Fibroblast of lung (primary cell): Measurements from ENCODE around the gene BLTP3B. TPM values are rescaled to one million over a fixed set of nuclear protein-coding genes. Genes with fewer than 3 reads are reported as not detected.
"Not testable (repeated sequence)": the region's sequence is repeated elsewhere in the genome, so short reads cannot be mapped to it uniquely, and the experiment has no call there.

Experiments used
- DNase-seq, 2 donors: peaks; one replicate each; pipeline versions ENCODE4 v3.0.0 to v3.0.0-alpha.2; 2010; ENCODE audit warnings: low read depth in 2 of 2
- H2AFZ ChIP-seq: 2 replicates; pipeline ENCODE4 v1.5.1; 2012; ENCODE audit warnings: low read length, control low read depth, inconsistent platforms
- H3K27ac ChIP-seq: 2 replicates; pipeline ENCODE4 v1.5.1; 2011; ENCODE audit warnings: low read length, control low read depth; ENCODE audit not compliant: insufficient read depth
- H3K27me3 ChIP-seq: 2 replicates; pipeline ENCODE4 v1.5.1; 2011; ENCODE audit warnings: mild to moderate bottlenecking, low read length; ENCODE audit not compliant: control insufficient read depth, insufficient read depth
- H3K36me3 ChIP-seq: 2 replicates; pipeline ENCODE4 v1.5.1; 2011; ENCODE audit warnings: low read length; ENCODE audit not compliant: control insufficient read depth, insufficient read depth
- H3K4me1 ChIP-seq: 2 replicates; pipeline ENCODE4 v1.5.1; 2011; ENCODE audit warnings: low read length; ENCODE audit not compliant: control insufficient read depth, insufficient read depth; ENCODE audit errors: extremely low read depth
- H3K4me2 ChIP-seq: 2 replicates; pipeline ENCODE4 v1.5.1; 2011; ENCODE audit warnings: low read length, control low read depth; ENCODE audit not compliant: insufficient read depth; ENCODE audit errors: extremely low read depth
- H3K4me3 ChIP-seq, 4 experiments: fragments of 200-600 bp in 1 of 4; sonication (generic) in 1 of 4; replicated peaks in 1 of 4; 2 replicates each; pipeline ENCODE4 v1.5.1; 2011 to 2016; ENCODE audit warnings: low read length in 4 of 4, low read depth in 3 of 4, mild to moderate bottlenecking in 3 of 4, control low read depth in 2 of 4, inconsistent platforms in 1 of 4, mixed read lengths in 1 of 4; ENCODE audit not compliant: insufficient read depth in 1 of 4; ENCODE audit errors: control extremely low read depth in 1 of 4
- H3K79me2 ChIP-seq: 2 replicates; pipeline ENCODE4 v1.5.1; 2012; ENCODE audit warnings: mild to moderate bottlenecking, low read length, inconsistent platforms; ENCODE audit not compliant: control insufficient read depth, insufficient read depth
- H3K9ac ChIP-seq: 2 replicates; pipeline ENCODE4 v1.5.1; 2011; ENCODE audit warnings: mild to moderate bottlenecking, low read length, control low read depth; ENCODE audit not compliant: insufficient read depth
- H3K9me3 ChIP-seq: 2 replicates; pipeline ENCODE4 v1.5.1; 2012; ENCODE audit warnings: low read depth, low read length; ENCODE audit not compliant: control insufficient read depth, insufficient read depth
- H4K20me1 ChIP-seq: 2 replicates; pipeline ENCODE4 v1.5.1; 2011; ENCODE audit warnings: low read length; ENCODE audit not compliant: control insufficient read depth, insufficient read depth; ENCODE audit errors: extremely low read depth
- EZH2 ChIP-seq: IDR thresholded peaks from 2 replicates; pipeline ENCODE4 v1.5.1; 2012; ENCODE audit warnings: low read length, control low read depth, mild to moderate bottlenecking; ENCODE audit errors: missing control alignments
- polyA minus RNA-seq: library from RNA; depleted of rRNA, polyadenylated mRNA; stranded (reverse); fragments of >200 nt; gene quantifications from 2 replicates; pipeline ENCODE4 v1.2.3, GENCODE V29; 2011; ENCODE audit warnings: low replicate concordance
- polyA plus RNA-seq, 2 donors: library from polyadenylated mRNA; depleted of rRNA in 1 of 2; stranded (reverse) in 1 of 2; unstranded in 1 of 2; fragments of >200 nt; gene quantifications; 2 replicates each; pipeline ENCODE4 v1.2.1, GENCODE V29; 2011 to 2012; ENCODE audit warnings: missing spikeins in 1 of 2
- total RNA-seq: library from RNA; depleted of rRNA; stranded (reverse); fragments of >200 nt; gene quantifications from 2 replicates; pipeline ENCODE4 v1.2.1, GENCODE V29; 2014
- TF ChIP-seq, protein P1 (sequence below), 2 donors: IDR thresholded peaks in 1 of 2; conservative IDR thresholded peaks in 1 of 2; 1 replicate in 1 of 2; 2 replicates in 1 of 2; pipeline ENCODE4 v1.5.1; 2011 to 2012; ENCODE audit warnings: low read length in 2 of 2, control low read depth in 1 of 2, inconsistent platforms in 1 of 2, low read depth in 1 of 2, mild to moderate bottlenecking in 1 of 2

BLTP3B gene
- total RNA-seq (38.3 and 44.4 TPM in 2 replicates), polyA plus RNA-seq (30.0 and 37.2 TPM in 2 replicates), polyA minus RNA-seq (1.9 and 2.8 TPM in 2 replicates)
- 13.5 and 14.7 TPM in 2 replicates for polyA plus RNA-seq (2012)

- Histone ChIP-seq H3K4me2 (peak within 1 kb of the TSS; percentile 76), H3K4me1 (no peaks in the 10 kb centered on the region), H4K20me1 (no peaks in the 10 kb centered on the region), H3K9ac (peak within 1 kb of the TSS; percentile 97), H3K27me3 (no peaks in the 10 kb centered on the region), H3K4me3 (peak within 1 kb of the TSS; percentile 77 to 98 (median 94)), H3K79me2 (peaks cover 41% of the 10 kb centered on the region), H3K36me3 (no peaks in the 10 kb centered on the region), H3K9me3 (no peaks in the 10 kb centered on the region), H3K27ac (peak within 1 kb of the TSS; percentile 98), H2AFZ (peak within 1 kb of the TSS; percentile 95)
- peak; percentile 70 for DNase-seq
- no peak for TF ChIP-seq EZH2
- TF ChIP-seq, protein P1, sequence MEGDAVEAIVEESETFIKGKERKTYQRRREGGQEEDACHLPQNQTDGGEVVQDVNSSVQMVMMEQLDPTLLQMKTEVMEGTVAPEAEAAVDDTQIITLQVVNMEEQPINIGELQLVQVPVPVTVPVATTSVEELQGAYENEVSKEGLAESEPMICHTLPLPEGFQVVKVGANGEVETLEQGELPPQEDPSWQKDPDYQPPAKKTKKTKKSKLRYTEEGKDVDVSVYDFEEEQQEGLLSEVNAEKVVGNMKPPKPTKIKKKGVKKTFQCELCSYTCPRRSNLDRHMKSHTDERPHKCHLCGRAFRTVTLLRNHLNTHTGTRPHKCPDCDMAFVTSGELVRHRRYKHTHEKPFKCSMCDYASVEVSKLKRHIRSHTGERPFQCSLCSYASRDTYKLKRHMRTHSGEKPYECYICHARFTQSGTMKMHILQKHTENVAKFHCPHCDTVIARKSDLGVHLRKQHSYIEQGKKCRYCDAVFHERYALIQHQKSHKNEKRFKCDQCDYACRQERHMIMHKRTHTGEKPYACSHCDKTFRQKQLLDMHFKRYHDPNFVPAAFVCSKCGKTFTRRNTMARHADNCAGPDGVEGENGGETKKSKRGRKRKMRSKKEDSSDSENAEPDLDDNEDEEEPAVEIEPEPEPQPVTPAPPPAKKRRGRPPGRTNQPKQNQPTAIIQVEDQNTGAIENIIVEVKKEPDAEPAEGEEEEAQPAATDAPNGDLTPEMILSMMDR (conservative IDR thresholded peaks at IDR 0.05 in 1 of 2, IDR thresholded peaks at IDR 0.05 in 1 of 2; ENCODE audit: low read depth in 1 of 2, low read length in 2 of 2), result no peak
Observed at GRCh38 chr12:100142851-100143559, at the start of gene BLTP3B. Gene BLTP3B (minus strand): TSS chr12:100142874. CDS start chr12:100142635, 239 bp downstream.

- TF ChIP-seq, protein P1 (conservative IDR thresholded peaks at IDR 0.05 in 1 of 2, IDR thresholded peaks at IDR 0.05 in 1 of 2; ENCODE audit: low read depth in 1 of 2, low read length in 2 of 2), result no peak
- no peak for TF ChIP-seq EZH2
- H3K9me3 ChIP-seq, result no peaks in the 10 kb centered on the region
- no peak overlapping the region for H3K4me2 ChIP-seq
- H3K27me3 ChIP-seq, result no peaks in the 10 kb centered on the region
- no peak overlapping the region for H3K4me3 ChIP-seq
- no peak overlapping the region for H3K27ac ChIP-seq
- H3K4me1 ChIP-seq, result peaks cover 5% of the 10 kb centered on the region
- H3K36me3 ChIP-seq, result no peaks in the 10 kb centered on the region
- H4K20me1 ChIP-seq, result no peaks in the 10 kb centered on the region
- no peak for DNase-seq
- no peak overlapping the region for H3K9ac ChIP-seq
- no peaks in the 10 kb centered on the region for H3K79me2 ChIP-seq
- H2AFZ ChIP-seq, result no peak overlapping the region
Observed at GRCh38 chr12:100189636-100190394, 47.1 kb upstream of the BLTP3B start.

GRCh38 chr12:100188888-100189635 lies 46.4 kb upstream of the BLTP3B start:
- not testable (repeated sequence) for H3K4me1 ChIP-seq, H3K9me3 ChIP-seq, H3K36me3 ChIP-seq

More at GRCh38 chr12:100188888-100189635, 46.4 kb upstream of the BLTP3B start:
- H3K27ac ChIP-seq, H3K4me3 ChIP-seq, H3K79me2 ChIP-seq, DNase-seq, H2AFZ ChIP-seq, H4K20me1 ChIP-seq, H3K9ac ChIP-seq, H3K4me2 ChIP-seq, H3K27me3 ChIP-seq: not testable (repeated sequence)
